Mucosa of rectum (tissue), 2 donors: ENCODE measurements around the gene DPP6.

ENCODE experiments used
- H3K27ac ChIP-seq, 2 donors: one replicate each; pipeline ENCODE4 v1.7.0; 2013; ENCODE audit warnings: inconsistent platforms in 2 of 2, low read depth in 2 of 2, low read length in 2 of 2
- H3K27me3 ChIP-seq, 2 donors: one replicate each; pipeline ENCODE4 v1.7.0; 2013; ENCODE audit warnings: low read length in 2 of 2; ENCODE audit not compliant: control insufficient read depth in 2 of 2, insufficient read depth in 2 of 2
- H3K36me3 ChIP-seq, 2 donors: one replicate each; pipeline ENCODE4 v1.7.0; 2013; ENCODE audit warnings: low read length in 2 of 2; ENCODE audit not compliant: control insufficient read depth in 2 of 2, insufficient read depth in 2 of 2
- H3K4me1 ChIP-seq, 2 donors: one replicate each; pipeline ENCODE4 v1.7.0; 2013; ENCODE audit warnings: low read length in 2 of 2, mild to moderate bottlenecking in 1 of 2; ENCODE audit not compliant: control insufficient read depth in 2 of 2, insufficient read depth in 2 of 2
- H3K4me3 ChIP-seq, 2 donors: one replicate each; pipeline ENCODE4 v1.7.0; 2013; ENCODE audit warnings: low read length in 2 of 2
- H3K9ac ChIP-seq, 2 donors: one replicate each; pipeline ENCODE4 v1.7.0; 2013; ENCODE audit warnings: low read length in 2 of 2, low read depth in 1 of 2, mild to moderate bottlenecking in 1 of 2
- H3K9me3 ChIP-seq, 2 donors: one replicate each; pipeline ENCODE4 v1.7.0; 2013; ENCODE audit warnings: low read length in 2 of 2; ENCODE audit not compliant: control insufficient read depth in 2 of 2
- donor health status: healthy.
- donor health status: Normal muscosa, but diverticular disease.

The DPP6 gene

GRCh38 chr7:154869436-154869835, 817.2 kb downstream of the DPP6 start:
- H3K27ac ChIP-seq: no peak overlapping the region
- no peak overlapping the region for H3K4me3 ChIP-seq
- peaks cover 15 to 17% of the 10 kb centered on the region in 2 donors for H3K27me3 ChIP-seq
- no peaks in the 10 kb centered on the region for H3K4me1 ChIP-seq
- H3K9ac ChIP-seq: no peak overlapping the region
- no peaks in the 10 kb centered on the region for H3K36me3 ChIP-seq
- no peaks in the 10 kb centered on the region for H3K9me3 ChIP-seq

DNA sequence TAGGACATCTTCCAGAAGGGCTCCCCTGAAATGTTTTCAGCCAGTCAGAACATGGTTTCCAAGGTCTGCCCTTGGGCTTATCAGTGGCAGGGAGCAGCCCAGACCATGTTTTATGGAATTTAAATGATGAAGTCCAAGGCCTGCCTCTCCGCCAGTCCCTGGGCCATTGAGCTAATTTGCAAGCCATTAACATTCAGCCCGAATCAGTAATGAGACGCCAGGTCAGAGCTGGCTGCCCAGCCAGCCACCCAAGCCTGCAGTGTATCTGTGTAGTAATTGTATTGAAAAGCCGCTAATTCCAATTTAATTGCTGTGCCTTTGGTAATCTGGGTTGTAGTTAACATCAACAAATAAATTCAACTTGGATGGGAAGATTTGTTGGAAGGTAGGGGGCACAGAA, 819.3 kb downstream of the DPP6 start:
- no peak overlapping the region for H3K27ac ChIP-seq
- peaks cover 9 to 12% of the 10 kb centered on the region in 2 donors for H3K27me3 ChIP-seq

GRCh38 chr7:154871928-154872750, 819.9 kb downstream of the DPP6 start:
- Histone ChIP-seq H3K9me3 (no peaks in the 10 kb centered on the region), H3K27ac (no peak overlapping the region), H3K4me1 (no peaks in the 10 kb centered on the region), H3K36me3 (no peaks in the 10 kb centered on the region), H3K27me3 (peaks cover 9 to 12% of the 10 kb centered on the region in 2 donors), H3K4me3 (no peak overlapping the region), H3K9ac (no peak overlapping the region)

More for the DNA sequence above, 819.3 kb downstream of the DPP6 start:
- H3K9me3 ChIP-seq: no peaks in the 10 kb centered on the region
- H3K4me3 ChIP-seq: no peak overlapping the region
- no peaks in the 10 kb centered on the region for H3K36me3 ChIP-seq
- H3K9ac ChIP-seq: no peak overlapping the region
- no peaks in the 10 kb centered on the region for H3K4me1 ChIP-seq

DNA sequence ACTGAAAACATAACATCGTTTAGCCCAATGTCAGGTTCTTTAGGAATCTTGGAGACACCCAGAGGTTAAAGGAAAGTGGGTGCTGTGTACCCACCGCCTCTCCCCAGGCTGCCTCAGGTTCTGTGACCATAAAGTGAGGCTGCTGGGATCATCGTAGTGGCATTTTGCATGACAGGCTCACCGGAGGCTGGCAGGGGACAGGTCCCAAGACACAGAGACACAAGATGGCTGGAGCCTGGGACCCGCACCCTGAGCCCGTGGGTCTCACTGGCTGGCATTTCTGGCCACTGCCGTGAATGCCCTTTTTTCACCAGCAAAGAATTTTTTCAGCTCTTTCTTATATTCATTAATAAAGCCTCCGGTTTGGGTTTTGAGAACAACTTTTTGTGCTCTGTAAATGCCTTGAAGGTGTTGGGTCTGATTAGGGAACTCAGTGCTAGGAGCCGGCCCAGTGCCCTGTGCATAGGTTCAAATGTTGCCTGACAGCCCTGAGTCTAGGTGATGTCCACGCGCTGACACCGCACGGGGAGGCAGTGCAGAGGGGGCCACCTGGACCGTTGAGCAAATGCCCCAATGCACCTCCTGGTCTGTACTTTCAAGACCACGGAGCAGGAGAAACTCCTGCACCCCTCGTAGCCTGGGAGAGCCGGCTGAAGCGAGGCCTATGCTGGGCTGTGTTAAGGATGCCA, 820.8 kb downstream of the DPP6 start:
- Histone ChIP-seq H3K4me3 (no peak overlapping the region), H3K27ac (no peak overlapping the region), H3K4me1 (no peaks in the 10 kb centered on the region), H3K9ac (no peak overlapping the region), H3K27me3 (peaks cover 4 to 12% of the 10 kb centered on the region in 2 donors), H3K9me3 (no peaks in the 10 kb centered on the region), H3K36me3 (no peaks in the 10 kb centered on the region)

GRCh38 chr7:154873500-154874121, 821.4 kb downstream of the DPP6 start:
- Histone ChIP-seq H3K27me3 (peaks cover 3 to 5% of the 10 kb centered on the region in 2 donors), H3K9me3 (no peaks in the 10 kb centered on the region), H3K4me1 (no peaks in the 10 kb centered on the region), H3K27ac (no peak overlapping the region), H3K36me3 (no peaks in the 10 kb centered on the region), H3K4me3 (no peak overlapping the region), H3K9ac (no peak overlapping the region)

DNA sequence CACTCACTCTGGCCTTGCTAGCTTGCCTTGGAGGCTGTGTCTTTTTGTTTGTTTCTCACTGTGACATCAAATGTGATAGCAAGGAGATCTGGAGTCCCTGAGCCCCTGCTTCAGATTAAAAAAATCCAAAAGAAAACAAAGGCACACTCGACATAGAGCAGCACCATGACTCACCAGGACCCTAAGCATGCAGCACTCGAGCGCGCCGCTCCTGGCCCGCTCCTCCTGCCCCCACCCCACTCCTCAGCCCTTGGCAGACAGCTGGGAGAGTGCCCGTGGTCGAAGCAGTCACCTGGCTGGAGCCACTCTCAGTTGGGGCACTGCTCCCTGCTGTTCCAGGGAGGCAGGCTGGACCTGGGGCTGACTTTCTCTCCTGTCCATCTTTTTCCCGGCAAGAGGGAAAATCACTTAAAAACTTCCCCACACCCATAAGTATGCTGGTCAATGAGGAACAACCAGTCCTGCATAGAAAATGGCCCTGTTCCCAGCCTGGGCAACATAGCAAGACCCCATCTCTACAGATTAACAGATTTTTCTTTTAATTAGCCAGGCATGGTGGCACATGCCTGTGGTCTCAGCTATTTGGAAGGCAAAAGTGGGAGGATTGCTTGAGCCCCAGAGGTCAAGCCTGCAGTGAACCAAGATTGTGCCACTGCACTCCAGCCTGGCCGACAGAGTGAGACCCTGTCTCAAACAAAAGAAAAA, 822.4 kb downstream of the DPP6 start:
- Histone ChIP-seq H3K4me3 (no peak overlapping the region), H3K9ac (no peak overlapping the region), H3K4me1 (no peaks in the 10 kb centered on the region), H3K27ac (no peak overlapping the region), H3K27me3 (no peaks in the 10 kb centered on the region), H3K36me3 (no peaks in the 10 kb centered on the region), H3K9me3 (no peaks in the 10 kb centered on the region)

DNA sequence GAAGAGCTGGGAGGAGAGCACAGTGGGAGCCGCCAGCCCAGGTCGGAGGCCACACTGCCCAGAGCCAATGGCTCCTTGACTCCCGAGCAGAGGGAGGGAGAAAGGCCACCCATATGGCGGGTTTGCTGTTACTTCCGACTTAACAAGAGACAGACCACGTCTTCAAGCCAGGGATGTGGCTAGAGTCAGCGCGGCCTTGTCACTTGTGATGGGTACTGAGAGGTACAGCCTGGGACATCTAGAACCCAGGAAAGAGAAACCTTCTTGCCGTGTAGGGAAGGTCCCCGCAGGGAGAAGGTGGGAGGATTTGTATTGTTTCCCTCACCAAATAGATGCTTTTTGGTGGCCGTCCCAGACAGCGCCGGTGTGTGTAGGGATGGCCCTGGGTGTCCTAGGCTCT, 823.1 kb downstream of the DPP6 start:
- no peaks in the 10 kb centered on the region for H3K27me3 ChIP-seq
- no peaks in the 10 kb centered on the region for H3K36me3 ChIP-seq
- no peaks in the 10 kb centered on the region for H3K4me1 ChIP-seq
- no peak overlapping the region for H3K9ac ChIP-seq
- no peak overlapping the region for H3K27ac ChIP-seq
- H3K9me3 ChIP-seq: no peaks in the 10 kb centered on the region
- H3K4me3 ChIP-seq: no peak overlapping the region

DNA sequence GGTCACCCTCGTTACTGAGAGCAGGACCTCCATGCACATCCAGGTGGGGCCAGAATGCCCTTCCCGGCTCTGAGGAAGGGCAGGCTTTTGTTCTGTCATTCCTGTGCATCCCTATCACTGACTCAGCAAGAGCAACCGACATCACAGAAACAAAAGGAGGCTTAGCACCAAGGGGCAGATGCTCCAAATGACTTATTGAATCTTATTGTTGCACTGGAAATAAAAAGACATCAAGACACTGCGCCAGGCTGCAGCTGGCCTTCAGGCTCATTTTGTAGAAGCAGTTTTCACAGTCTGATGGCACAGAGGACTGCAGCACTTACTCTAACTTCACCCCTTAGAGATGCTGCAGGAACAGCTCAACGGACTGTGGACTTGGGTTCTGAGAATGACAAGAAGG, 824.3 kb downstream of the DPP6 start:
- Histone ChIP-seq H3K4me3 (no peak overlapping the region), H3K9ac (no peak overlapping the region), H3K9me3 (no peaks in the 10 kb centered on the region), H3K36me3 (no peaks in the 10 kb centered on the region), H3K27me3 (no peaks in the 10 kb centered on the region), H3K27ac (no peak overlapping the region), H3K4me1 (no peaks in the 10 kb centered on the region)

DNA sequence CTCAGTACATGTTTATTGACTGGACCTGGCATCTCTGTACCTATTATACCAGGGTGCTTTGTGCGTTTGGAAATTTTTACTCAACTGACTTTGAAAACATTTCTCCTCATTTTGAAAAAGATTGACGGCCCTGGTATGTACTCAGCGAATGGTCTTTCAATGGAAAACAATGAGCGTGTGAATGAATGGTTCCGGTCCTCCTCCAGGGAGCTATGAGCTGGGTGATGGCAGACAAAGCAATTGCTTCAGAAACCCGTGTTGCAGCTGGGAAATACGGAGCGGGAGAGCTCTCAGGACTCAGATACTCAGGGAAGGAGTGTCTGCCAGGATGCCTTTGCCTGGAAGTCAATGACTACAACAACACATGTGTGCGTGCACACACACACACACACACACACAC, 824.8 kb downstream of the DPP6 start:
- Histone ChIP-seq H3K9ac (no peak overlapping the region), H3K36me3 (no peaks in the 10 kb centered on the region), H3K4me3 (no peak overlapping the region), H3K4me1 (no peaks in the 10 kb centered on the region), H3K27ac (no peak overlapping the region), H3K27me3 (no peaks in the 10 kb centered on the region), H3K9me3 (no peaks in the 10 kb centered on the region)

DNA sequence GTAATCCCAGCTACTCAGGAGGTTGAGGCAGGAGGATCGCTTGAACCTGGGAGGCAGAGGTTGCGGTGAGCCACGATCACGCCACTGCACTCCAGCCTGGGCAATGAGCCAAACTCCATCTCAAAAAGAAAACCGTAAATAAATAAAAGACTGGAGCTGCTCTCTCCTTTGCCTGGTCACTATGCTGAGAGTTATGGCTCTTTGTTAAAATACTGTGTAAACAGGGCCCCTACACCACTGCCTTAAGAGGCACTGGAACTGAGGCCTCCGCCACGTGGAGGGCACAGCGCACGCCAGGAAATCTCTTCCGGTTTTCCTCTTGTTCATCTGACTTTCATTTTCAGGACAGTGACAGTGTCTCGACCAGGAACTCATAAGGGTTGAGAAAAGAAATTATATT, 827.4 kb downstream of the DPP6 start:
- Histone ChIP-seq H3K4me3 (no peak overlapping the region), H3K27me3 (no peaks in the 10 kb centered on the region), H3K36me3 (no peaks in the 10 kb centered on the region), H3K4me1 (no peaks in the 10 kb centered on the region), H3K27ac (no peak overlapping the region), H3K9ac (no peak overlapping the region), H3K9me3 (peaks cover 0 to 4% of the 10 kb centered on the region in 2 donors)
